GM21515 (cell line): Measurements from ENCODE around the gene FPR2.
"Not testable (repeated sequence)": the region's sequence is repeated elsewhere in the genome, so short reads cannot be mapped to it uniquely, and the experiment has no call there.

Experiments used
- ATAC-seq: cut with Tn5 transposase; IDR thresholded peaks from one replicate; pipeline ENCODE4 v1.9.1; 2021; ENCODE audit not compliant: unreplicated experiment

FPR2 gene

GRCh38 chr19:51760697-51761356 is at the start of gene FPR2:
Gene FPR2, plus strand, starts transcription at chr19:51761180. Its CDS starts 7,479 bp downstream, at chr19:51768659.
- no peak for ATAC-seq

GRCh38 chr19:51711702-51712101 is 49.3 kb upstream of the FPR2 start:
- ATAC-seq, result no peak

- no peak for ATAC-seq
Measured at GRCh38 chr19:51712461-51713081, 48.4 kb upstream of the FPR2 start.

GRCh38 chr19:51713319-51714285 is 47.4 kb upstream of the FPR2 start:
- ATAC-seq, result no peak

- ATAC-seq, result no peak
Measured at GRCh38 chr19:51714848-51715247, 46.1 kb upstream of the FPR2 start.

GRCh38 chr19:51715850-51716249 is 45.1 kb upstream of the FPR2 start:
- ATAC-seq, result no peak

- no peak for ATAC-seq
Measured at GRCh38 chr19:51716925-51717324, 44.1 kb upstream of the FPR2 start.

GRCh38 chr19:51719251-51719988 is 41.6 kb upstream of the FPR2 start:
- no peak for ATAC-seq

GRCh38 chr19:51721905-51722304 is 39.1 kb upstream of the FPR2 start:
- ATAC-seq, result no peak

- ATAC-seq, result no peak
Measured at GRCh38 chr19:51722492-51722891, 38.5 kb upstream of the FPR2 start.

- no peak for ATAC-seq
Measured at GRCh38 chr19:51724543-51724942, 36.4 kb upstream of the FPR2 start.

- no peak for ATAC-seq
Measured at GRCh38 chr19:51726049-51726448, 34.9 kb upstream of the FPR2 start.

- no peak for ATAC-seq
Measured at GRCh38 chr19:51727349-51727880, 33.6 kb upstream of the FPR2 start.

- no peak for ATAC-seq
Measured at GRCh38 chr19:51729781-51730180, 31.2 kb upstream of the FPR2 start.

- no peak for ATAC-seq
Measured at GRCh38 chr19:51733742-51734522, 27.0 kb upstream of the FPR2 start.

- ATAC-seq, result no peak
Measured at GRCh38 chr19:51735759-51736449, 25.1 kb upstream of the FPR2 start.

- no peak for ATAC-seq
Measured at GRCh38 chr19:51737389-51737788, 23.6 kb upstream of the FPR2 start.

- no peak for ATAC-seq
Measured at GRCh38 chr19:51737924-51738323, 23.1 kb upstream of the FPR2 start.

GRCh38 chr19:51738523-51738922 is 22.5 kb upstream of the FPR2 start:
- ATAC-seq, result not testable (repeated sequence)
